Measurements from ENCODE around the gene ZNF438.
"Not testable (repeated sequence)": the region's sequence is repeated elsewhere in the genome, so short reads cannot be mapped to it uniquely, and the experiment has no call there.

ZNF438 gene, protein sequence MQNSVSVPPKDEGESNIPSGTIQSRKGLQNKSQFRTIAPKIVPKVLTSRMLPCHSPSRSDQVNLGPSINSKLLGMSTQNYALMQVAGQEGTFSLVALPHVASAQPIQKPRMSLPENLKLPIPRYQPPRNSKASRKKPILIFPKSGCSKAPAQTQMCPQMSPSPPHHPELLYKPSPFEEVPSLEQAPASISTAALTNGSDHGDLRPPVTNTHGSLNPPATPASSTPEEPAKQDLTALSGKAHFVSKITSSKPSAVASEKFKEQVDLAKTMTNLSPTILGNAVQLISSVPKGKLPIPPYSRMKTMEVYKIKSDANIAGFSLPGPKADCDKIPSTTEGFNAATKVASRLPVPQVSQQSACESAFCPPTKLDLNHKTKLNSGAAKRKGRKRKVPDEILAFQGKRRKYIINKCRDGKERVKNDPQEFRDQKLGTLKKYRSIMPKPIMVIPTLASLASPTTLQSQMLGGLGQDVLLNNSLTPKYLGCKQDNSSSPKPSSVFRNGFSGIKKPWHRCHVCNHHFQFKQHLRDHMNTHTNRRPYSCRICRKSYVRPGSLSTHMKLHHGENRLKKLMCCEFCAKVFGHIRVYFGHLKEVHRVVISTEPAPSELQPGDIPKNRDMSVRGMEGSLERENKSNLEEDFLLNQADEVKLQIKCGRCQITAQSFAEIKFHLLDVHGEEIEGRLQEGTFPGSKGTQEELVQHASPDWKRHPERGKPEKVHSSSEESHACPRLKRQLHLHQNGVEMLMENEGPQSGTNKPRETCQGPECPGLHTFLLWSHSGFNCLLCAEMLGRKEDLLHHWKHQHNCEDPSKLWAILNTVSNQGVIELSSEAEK

GRCh38 chr10:31031558-31032257, at the start of gene ZNF438:
TSS of gene ZNF438 (minus strand) at chr10:31031865. CDS start at chr10:30877034, 154,831 bp downstream.
- DNase-seq (ENCODE audit: low read depth, low spot score), result peak; percentile 99

DNA sequence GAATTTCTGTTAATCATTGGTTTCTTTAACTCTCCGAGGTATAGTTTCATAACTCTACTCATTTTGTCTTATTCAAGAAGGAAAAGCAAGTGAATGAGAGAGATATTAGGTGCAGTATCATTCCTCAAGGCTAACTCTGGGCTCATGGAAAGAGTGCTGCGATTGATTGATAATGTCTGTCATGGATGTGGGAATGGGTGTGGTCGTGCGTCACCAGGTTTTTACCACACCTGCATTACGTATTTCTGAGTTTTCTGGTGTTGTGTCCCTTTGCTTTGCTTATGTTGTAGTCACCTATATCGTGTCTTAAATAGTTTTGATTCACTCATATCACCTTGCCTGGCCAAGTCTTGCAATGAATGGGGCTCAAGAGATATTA, 44.9 kb upstream of the ZNF438 start:
- no peak for DNase-seq (ENCODE audit: low read depth, low spot score)

- no peak for DNase-seq (ENCODE audit: low read depth, low spot score)
These were observed 44.4 kb upstream of the ZNF438 start for GRCh38 chr10:31075881-31076609.

DNA sequence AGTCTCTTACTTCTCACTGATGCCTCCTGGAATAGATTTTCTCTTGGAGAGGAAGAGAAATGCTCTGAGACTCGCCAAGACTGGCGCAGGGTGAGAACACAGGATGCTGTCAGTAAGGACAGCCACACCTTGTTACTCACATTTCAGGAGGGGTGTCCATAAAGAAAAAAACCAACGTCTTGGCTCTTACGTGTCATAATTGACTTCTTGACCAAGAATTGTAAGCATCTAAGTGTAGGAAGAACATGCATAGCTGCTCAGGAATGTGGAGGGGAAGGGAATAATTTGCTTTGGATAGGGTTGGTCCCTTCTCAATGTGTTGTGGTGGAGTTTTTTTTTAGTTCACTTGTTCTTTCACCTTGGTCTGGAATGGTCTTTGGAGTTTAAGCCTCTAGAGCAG, 43.8 kb upstream of the ZNF438 start:
- DNase-seq (ENCODE audit: low read depth, low spot score), result peak; percentile 86

GRCh38 chr10:31074722-31075086, 43.0 kb upstream of the ZNF438 start:
- DNase-seq (ENCODE audit: low read depth, low spot score), result no peak

GRCh38 chr10:31073996-31074721, 42.5 kb upstream of the ZNF438 start:
- no peak for DNase-seq (ENCODE audit: low read depth, low spot score)

GRCh38 chr10:31073211-31073610, 41.5 kb upstream of the ZNF438 start:
- DNase-seq (ENCODE audit: low read depth, low spot score), result no peak

- peak; percentile 64 for DNase-seq (ENCODE audit: low read depth, low spot score)
These were observed 40.8 kb upstream of the ZNF438 start for GRCh38 chr10:31072451-31072850.

DNA sequence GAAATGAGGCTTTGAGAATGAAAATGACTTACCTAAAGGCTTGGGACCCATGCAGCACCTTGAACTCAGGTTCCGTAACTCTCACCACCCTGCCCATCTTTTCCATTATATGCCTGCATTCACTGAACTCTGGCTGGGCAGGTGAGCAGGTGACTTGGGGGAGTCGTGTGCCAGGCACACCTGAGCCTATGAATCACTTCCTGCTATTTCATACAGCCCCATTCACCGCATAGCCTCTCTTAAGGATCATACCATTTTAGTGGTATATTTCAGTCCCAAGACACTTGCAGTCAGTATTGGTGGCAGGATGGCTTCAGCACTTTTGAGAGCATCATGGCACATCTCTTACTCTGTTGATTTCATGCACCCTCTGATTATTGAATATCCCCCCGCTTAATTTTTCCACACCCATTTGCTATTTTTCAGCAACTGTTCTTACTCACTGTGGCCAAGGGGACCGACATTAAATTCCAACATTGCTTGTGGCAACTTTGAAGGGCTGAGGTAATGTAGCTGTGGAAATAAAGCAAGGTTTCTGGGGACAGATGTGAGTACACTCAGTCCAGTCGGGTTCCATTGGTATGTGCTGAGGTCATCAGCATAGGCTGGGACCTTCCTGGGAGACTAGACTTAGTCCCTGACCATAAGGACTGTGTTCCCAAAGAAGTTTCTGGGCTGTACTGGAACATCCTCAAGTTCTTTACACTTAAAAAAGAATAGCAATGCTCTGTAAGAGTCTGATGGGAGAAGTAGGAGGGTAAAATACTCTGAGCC, 39.8 kb upstream of the ZNF438 start:
- peak; percentile 83 for DNase-seq (ENCODE audit: low read depth, low spot score)

DNA sequence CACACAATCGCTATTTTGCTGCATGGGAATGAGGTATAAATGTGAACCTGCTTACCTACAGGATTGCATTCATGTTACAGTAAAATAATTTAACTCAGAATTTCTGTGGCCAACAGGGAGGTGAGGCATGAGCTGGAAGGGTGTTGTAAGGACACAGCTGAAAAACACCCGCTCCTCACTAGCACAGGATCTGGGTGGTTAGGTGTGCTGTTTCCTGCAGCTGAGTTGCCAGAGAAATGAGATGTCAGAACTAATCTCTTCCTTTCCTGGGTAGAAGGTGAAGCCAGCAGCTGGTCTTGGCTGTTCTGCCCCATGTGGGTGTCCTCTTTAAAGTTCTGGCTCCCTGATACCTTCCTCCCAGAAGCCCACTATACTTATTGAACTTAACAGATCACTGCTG, 39.0 kb upstream of the ZNF438 start:
- no peak for DNase-seq (ENCODE audit: low read depth, low spot score)

- no peak for DNase-seq (ENCODE audit: low read depth, low spot score)
These were observed 38.4 kb upstream of the ZNF438 start for GRCh38 chr10:31070025-31070424.

DNA sequence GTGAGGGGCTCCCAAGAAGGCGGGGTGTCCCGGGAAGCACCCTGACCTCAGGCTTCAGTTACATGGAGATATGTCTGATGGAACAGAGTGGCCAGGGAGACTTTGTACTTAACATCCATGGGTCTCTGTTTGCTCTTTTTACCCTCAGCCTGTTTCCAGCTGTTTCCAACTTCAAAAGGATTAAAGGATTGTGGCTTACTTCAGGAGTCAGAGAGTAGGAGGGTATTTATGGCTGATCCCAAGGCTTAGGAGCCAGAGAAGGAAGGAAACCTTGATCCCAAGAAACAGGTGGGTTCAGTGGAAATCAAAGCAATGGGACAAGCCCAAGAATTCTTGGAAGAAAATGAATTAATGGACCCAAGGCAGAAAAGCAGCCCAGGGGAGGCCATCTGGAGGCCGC, 37.7 kb upstream of the ZNF438 start:
- no peak for DNase-seq (ENCODE audit: low read depth, low spot score)

- peak; percentile 46 for DNase-seq (ENCODE audit: low read depth, low spot score)
These were observed 32.7 kb upstream of the ZNF438 start for GRCh38 chr10:31064348-31064747.

DNA sequence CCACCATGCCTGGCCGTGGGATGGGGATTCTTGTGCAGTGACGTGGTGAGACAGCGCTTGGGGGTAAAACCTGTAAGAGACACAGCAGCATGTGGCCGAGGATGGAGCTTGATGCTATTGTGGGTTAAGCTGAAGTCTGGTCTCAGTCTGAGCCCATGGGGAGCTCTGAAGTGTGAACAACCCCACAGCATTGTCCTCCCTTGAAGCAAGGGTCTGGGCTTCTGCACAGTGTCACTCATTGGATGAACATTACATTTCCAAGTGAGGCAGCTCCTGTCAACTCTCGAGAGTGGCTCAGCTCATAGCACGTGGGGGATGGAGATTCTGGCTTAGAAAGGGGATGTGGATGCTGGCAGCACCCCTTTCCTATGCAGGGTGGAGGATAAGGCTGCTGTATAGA, 32.2 kb upstream of the ZNF438 start:
- DNase-seq (ENCODE audit: low read depth, low spot score), result no peak

- no peak for DNase-seq (ENCODE audit: low read depth, low spot score)
These were observed 31.2 kb upstream of the ZNF438 start for GRCh38 chr10:31062856-31063255.

DNA sequence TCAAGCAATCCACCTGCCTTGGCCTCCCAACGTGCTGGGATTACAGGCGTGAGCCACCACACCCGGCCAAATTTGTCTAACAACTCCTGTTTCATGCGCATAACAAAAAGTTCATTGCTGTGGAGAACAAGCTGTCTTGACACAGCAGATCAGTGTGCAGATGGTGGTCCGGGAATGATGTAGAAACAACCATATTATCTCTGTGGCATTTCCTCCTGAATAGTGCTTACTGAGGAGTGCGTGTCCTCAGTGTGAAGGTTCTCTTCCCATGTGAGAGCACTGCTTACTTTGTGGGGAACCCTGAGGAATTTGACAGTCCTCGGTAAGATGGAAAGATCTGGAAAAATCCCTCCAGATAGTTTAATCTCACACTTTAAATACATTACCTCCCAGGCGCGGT, 30.3 kb upstream of the ZNF438 start:
- DNase-seq (ENCODE audit: low read depth, low spot score), result no peak

DNA sequence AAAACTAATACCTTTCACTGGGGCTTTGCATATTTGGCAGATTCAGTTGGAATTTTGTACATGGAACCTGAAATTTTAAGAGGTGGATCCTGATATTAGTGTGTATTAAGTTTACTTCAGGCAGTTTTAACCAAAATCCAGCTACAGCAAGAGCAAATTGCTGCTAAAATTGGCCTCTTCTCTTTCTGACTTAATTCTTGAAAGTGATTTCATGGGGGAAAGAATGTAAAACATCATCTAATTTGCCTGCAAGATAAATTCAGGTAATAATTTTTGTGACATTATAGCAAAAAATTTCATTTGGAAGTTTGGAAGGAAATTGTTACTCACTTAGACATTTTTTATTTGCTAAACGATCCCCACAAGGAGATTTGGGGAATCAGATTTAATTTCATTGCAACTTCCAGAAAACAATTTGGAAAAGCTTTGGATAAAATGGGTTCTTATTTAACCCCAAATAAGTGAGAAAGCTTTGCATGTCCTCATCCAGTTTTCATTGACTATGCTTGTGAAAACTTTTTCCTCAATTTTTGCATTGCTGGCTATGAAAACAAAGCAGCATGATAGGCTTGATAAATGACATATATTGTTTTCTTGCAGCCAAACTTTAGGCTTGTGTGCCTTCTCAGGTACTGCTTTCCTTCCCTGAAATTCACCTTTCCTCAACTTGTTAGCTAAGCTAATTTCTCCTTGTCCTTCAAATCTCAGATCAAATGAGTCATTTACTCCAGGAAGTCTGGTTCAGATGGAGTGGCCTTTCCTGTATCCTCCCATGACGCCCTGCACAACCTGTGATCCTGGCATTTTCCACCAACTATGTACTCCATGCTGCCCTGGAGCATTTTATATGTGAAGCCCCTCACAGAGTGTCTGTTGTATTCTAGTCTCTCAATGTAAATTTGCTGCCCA, 27.4 kb upstream of the ZNF438 start:
- DNase-seq (ENCODE audit: low read depth, low spot score), result no peak

DNA sequence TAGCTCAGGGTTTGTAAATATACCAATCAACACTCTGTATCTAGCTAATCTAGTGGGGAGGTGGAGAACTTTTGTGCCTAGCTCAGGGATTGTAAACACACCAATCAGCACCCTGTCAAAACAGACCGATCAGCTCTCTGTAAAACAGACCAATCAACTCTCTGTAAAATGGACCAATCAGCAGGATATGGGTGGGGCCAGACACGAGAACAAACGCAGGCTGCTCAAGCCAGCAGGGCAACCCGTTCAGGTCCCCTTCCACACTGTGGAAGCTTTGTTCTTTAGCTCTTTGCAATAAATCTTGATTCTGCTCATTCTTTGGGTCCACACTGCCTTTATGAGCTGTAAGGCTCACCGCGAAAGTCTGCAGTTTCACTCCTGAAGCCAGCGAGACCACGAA, 25.0 kb upstream of the ZNF438 start:
- DNase-seq (ENCODE audit: low read depth, low spot score), result not testable (repeated sequence)

DNA sequence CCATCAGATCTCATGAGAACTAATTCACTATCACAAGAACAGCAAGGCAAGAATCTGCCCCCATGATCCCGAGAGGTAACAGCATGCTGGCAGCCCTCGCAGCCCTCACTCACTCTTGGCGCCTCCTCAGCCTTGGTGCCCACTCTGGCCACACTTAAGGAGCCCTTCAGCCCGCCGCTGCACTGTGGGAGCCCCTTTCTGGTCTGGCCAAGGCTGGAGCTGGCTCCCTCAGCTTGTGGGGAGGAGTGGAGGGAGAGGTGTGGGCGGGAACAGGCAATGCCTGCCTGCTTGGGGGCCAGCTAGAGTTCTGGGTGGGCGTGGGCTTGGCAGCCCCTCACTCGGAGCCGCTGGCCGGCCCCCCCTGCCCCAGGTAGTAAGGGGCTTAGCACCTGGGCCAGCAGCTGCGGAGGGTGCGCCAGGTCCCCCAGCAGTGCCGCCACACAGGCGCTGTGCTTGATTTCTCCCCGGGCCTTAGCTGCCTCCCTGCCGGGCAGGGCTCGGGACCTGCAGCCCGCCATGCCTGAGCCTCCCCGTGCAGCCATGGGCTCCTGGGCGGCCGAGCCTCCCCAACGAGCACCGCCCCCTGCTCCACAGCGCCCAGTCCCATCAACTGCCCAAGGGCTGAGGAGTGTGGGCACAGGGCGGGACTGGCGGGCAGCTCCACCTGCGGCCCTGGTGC, 24.0 kb upstream of the ZNF438 start:
- DNase-seq (ENCODE audit: low read depth, low spot score), result no peak
